Mononuclear cell (primary cell): Measurements from ENCODE around the gene TRABD2A. TPM values are rescaled to one million over a fixed set of nuclear protein-coding genes. Genes with fewer than 3 reads are reported as not detected.
"Not testable (repeated sequence)": the region's sequence is repeated elsewhere in the genome, so short reads cannot be mapped to it uniquely, and the experiment has no call there.

Experiments used
- H3K27me3 ChIP-seq: 2 replicates; pipeline ENCODE4 v1.6.0; 2011; ENCODE audit warnings: low read length, control low read depth; ENCODE audit not compliant: insufficient read depth
- H3K4me1 ChIP-seq: 2 replicates; pipeline ENCODE4 v1.5.1; 2011; ENCODE audit warnings: mild to moderate bottlenecking, low read length, control low read depth; ENCODE audit not compliant: insufficient read depth
- H3K4me3 ChIP-seq: 2 replicates; pipeline ENCODE4 v1.5.1; 2011; ENCODE audit warnings: mild to moderate bottlenecking, low read length, moderate library complexity
- H3K9me3 ChIP-seq: 2 replicates; pipeline ENCODE4 v1.5.1; 2011; ENCODE audit warnings: low read depth, mild to moderate bottlenecking, control low read depth, low read length
- total RNA-seq: library from RNA; depleted of rRNA; stranded (reverse); fragments of >200 nt; gene quantifications from one replicate; pipeline ENCODE4 v1.2.3, GENCODE V29; 2012

TRABD2A gene, protein sequence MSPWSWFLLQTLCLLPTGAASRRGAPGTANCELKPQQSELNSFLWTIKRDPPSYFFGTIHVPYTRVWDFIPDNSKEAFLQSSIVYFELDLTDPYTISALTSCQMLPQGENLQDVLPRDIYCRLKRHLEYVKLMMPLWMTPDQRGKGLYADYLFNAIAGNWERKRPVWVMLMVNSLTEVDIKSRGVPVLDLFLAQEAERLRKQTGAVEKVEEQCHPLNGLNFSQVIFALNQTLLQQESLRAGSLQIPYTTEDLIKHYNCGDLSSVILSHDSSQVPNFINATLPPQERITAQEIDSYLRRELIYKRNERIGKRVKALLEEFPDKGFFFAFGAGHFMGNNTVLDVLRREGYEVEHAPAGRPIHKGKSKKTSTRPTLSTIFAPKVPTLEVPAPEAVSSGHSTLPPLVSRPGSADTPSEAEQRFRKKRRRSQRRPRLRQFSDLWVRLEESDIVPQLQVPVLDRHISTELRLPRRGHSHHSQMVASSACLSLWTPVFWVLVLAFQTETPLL
- 96.0 TPM for total RNA-seq

DNA sequence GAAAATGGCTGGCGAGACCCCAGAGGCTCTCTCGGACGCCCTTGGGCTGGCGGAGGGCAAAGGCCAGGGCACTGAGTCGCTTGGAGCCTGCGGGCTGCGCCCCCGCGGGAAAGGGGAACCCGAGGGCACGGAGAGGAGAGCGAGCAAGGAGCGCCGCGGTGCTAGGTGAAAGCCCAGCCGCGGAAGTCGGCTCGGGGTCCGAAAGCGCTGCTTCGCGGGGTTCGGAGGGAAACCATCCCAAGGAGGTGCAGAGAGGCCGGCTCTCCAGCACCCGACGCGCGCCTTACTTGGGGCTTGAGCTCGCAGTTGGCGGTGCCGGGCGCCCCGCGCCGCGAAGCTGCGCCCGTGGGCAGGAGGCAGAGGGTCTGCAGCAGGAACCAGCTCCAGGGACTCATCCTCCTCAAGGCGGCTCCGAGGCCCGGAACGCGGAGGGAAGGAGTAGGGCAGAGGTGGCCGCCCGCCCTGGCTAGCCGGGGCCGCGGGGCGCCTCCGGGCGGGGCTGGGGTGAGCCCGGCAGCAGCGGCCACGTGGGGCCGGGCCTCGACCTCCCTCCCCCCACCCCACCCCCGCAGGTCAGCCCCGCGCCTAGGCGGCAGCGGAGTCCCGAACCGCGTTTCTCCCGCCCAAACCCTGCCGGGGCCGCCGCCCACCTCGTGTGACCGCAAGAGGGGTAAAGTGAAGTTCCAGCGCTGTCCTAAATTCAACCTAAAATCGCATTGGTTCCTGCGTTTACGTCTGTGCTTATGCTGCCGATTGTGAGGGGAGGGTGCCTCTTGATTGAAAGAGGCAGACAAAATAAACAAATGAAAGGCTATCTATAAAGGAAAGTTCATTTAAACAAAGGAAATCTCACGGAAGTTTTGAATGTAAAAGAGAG lies at the start of gene TRABD2A:
Gene TRABD2A, minus strand, starts transcription at position 440 of the 877 bp plus-strand sequence. Its CDS starts 45 bp downstream, at position 395.
- peaks cover 32% of the 10 kb centered on the region for H3K27me3 ChIP-seq
- H3K4me1 ChIP-seq: peaks cover 43% of the 10 kb centered on the region
- H3K4me3 ChIP-seq: peak within 1 kb of the TSS; percentile 42
- H3K9me3 ChIP-seq: no peaks in the 10 kb centered on the region

DNA sequence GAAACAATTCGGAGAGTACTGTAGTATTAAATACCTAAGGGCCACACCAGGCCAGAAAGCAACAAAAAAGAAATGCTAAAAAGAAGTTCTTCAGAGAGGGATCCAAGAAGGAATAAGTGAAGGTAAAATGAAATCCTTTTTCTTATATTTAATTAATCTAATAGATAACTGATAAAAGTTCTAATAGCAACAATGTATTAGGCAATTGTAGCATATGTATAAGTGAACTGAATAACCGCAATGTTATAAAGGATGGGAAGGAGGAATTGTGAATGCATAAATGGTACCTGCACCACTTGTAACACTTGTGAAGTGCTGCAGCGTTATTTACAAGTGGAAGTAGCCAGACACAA lies 46.4 kb upstream of the TRABD2A start:
- Histone ChIP-seq H3K9me3 (no peaks in the 10 kb centered on the region), H3K4me3 (no peak overlapping the region), H3K27me3 (no peaks in the 10 kb centered on the region), H3K4me1 (peaks cover 37% of the 10 kb centered on the region)

DNA sequence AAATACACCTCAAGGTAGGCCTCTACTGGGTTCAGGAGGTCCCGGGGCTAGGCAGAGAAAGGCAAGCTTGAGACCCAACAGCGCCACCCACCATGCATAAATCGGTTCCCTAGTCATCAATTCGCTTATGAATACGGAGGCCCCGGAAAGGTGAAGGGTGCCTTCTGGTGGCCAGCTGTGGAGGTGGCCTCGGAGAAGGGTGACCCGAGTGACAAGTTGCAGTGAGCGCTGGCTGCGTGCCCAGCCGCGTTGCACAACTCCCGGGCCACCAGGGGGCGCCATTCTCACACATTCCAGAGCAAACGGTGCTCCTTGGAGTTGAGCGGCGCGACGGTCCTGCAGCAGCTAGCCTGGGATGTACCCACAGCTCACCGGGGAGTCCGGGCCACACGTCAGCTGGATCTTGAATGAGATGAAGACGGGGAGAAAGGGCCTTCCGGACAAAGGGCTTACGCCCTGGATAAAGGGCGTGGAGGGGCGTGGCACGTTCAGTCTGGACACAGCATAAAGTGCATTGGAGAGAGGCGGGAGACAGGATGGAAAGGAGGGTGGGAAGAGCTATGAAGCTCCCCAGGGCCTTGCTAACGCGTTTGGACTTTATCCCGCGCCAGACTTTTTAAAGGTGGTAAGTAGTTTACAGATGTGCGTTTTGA lies 45.0 kb upstream of the TRABD2A start:
- H3K9me3 ChIP-seq: no peaks in the 10 kb centered on the region
- H3K4me1 ChIP-seq: peaks cover 37% of the 10 kb centered on the region
- H3K27me3 ChIP-seq: no peaks in the 10 kb centered on the region
- peak overlapping the region; percentile 37 for H3K4me3 ChIP-seq

DNA sequence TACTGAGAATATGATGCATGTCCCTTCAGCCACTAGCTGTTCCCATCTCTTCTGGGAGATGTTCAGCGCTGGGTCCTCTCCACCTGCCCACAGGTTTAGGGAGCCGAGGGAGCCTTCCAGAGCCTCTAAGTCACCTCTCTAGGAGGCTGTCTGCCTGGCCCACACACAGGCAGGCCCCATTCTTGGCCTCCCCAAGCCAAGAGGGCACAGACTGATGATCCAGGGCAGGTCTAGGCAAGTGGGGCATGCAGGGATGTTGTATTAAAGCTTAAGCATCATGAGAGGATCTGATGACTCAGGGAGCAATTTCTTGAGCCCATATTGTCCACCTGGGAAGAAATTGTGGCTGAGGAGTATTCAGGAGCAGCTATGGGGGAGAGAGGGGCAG lies 44.4 kb upstream of the TRABD2A start:
- H3K4me1 ChIP-seq: peaks cover 41% of the 10 kb centered on the region
- no peaks in the 10 kb centered on the region for H3K9me3 ChIP-seq
- H3K27me3 ChIP-seq: no peaks in the 10 kb centered on the region
- H3K4me3 ChIP-seq: no peak overlapping the region

DNA sequence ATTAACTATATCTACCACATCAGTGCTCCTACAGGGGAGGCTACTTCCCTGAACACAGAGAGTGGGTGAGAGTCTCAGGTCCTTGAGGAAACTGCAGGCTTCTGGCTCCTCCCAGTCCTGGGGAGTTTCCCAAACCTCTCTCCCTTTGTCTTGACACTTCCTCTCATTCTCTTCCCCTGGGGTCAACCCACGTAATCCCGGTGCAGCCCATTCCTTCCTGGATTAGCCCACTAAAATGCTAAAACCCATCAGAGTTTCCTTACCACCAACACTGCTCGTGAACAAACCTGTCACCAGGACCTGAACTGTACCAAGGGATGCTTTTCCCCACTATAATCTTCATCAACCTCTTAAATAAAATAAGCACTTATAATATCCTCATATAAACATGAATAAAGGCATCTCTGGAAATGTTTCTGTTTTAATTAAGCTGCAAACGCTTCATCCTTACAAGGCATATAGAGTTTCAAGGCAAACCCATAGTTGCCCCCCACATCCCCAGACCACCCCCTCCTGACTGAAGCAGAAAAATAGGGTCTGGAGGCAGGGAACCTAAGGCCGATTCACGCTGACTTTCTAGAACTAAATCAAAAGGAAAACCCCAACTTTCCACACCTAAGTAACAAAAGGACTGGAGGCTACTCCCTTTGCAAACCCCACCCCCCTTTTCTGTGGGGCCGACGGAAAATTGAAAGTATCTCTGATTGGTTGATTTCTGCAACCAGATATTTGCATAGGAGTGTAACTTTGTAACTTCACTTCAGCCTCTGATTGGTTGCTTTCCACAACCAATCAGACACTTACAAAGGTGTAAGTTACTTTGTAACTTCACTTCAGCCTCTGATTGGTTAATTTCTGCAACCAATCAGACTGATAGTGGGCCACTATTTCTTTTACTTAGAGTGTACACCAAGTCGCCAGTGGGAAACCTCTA lies 43.6 kb upstream of the TRABD2A start:
- Histone ChIP-seq H3K4me3 (no peak overlapping the region), H3K4me1 (peaks cover 50% of the 10 kb centered on the region), H3K27me3 (no peaks in the 10 kb centered on the region), H3K9me3 (no peaks in the 10 kb centered on the region)

DNA sequence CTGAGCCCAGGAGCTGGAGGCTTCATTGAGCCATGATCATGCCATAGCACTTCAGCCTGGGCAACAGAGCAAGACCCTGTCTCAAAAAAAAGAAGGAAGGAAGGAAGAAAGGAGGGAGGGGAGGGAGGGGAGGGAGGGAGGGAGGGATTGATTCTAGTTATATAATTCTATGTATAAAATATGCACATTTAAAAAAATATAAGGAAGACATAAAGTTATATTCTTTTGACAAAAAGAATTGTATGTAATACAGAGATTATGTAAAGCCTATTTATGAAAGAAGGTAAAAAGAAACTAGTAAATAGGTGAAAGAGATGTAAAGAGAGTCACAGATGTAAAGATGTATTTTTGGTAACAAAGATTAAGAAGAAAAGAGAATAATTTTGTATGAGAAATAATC lies 42.1 kb upstream of the TRABD2A start:
- Histone ChIP-seq H3K4me3 (no peak overlapping the region), H3K27me3 (no peaks in the 10 kb centered on the region), H3K9me3 (no peaks in the 10 kb centered on the region), H3K4me1 (peaks cover 63% of the 10 kb centered on the region)

DNA sequence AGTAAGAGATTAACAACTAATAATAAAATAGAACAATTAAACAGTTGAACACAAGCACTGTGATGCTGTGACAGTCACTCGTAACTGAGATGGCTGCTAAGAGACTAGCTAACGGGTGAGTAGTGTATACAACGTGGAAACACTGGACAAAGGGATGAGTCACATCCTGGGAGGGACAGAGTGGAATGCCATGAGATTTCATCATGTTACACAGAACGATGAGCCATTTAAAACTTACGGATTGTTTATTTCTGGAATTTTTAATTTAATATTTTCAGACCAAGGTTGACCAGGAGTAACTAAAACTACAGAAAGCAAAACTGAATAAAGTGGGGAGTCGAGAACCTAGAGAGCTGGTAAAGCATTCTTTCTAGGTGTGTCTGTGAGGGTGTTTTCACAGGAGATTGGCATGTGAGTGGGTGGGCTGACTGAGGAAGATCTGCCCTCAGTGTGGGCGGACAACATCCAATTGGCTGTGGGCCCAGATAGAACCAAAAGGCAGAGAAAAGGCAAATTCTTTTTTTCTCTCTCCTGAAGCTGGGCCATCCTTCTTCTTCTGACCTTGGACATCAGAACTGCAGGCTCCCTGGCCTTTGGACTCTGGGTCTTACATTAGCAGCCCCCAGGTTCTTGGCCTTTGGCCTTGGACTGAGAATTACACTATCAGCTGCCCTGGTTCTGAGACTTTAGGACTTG lies 39.1 kb upstream of the TRABD2A start:
- H3K27me3 ChIP-seq: no peaks in the 10 kb centered on the region
- H3K9me3 ChIP-seq: no peaks in the 10 kb centered on the region
- peaks cover 43% of the 10 kb centered on the region for H3K4me1 ChIP-seq
- H3K4me3 ChIP-seq: no peak overlapping the region

DNA sequence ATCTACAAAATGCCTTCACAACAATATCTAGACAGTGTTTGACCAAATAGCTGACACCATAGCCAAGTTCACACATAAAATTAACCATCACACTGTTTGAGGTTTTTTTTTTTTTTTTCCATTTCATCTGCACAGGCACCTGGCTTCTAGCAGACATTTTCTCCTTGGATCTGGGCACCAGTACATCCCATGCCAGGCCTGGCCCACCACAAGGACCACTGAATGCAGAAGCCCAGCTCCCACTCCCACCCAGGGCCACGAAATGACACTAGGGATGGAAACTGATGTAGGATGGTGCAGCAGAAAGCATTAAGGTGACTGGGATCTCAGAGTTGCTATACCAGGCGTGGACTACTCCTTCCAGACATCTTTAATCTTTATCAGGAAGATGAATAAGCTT lies 37.5 kb upstream of the TRABD2A start:
- Histone ChIP-seq H3K4me3 (no peak overlapping the region), H3K27me3 (no peaks in the 10 kb centered on the region), H3K9me3 (no peaks in the 10 kb centered on the region), H3K4me1 (peaks cover 27% of the 10 kb centered on the region)

DNA sequence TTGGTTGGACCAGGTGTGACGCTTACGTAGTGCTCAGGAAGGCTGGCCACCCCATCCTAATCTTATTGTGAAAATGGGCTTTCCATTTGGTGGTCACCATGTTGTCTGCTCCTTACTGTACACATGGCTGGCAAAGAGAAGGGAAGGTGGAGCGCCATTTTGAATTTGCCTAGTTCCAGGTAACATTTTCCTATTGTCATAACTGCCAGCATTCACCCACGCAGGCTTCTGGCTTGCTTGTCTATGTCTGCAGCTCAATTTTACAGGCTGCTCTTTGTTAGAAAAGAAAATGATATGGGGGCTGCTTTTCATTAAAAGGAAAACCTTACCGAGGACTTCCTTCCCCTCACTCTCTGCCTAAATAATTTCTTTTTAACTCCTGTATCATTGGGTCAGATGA lies 36.9 kb upstream of the TRABD2A start:
- H3K4me1 ChIP-seq: peaks cover 26% of the 10 kb centered on the region
- H3K27me3 ChIP-seq, H3K9me3 ChIP-seq, H3K4me3 ChIP-seq: not testable (repeated sequence)

DNA sequence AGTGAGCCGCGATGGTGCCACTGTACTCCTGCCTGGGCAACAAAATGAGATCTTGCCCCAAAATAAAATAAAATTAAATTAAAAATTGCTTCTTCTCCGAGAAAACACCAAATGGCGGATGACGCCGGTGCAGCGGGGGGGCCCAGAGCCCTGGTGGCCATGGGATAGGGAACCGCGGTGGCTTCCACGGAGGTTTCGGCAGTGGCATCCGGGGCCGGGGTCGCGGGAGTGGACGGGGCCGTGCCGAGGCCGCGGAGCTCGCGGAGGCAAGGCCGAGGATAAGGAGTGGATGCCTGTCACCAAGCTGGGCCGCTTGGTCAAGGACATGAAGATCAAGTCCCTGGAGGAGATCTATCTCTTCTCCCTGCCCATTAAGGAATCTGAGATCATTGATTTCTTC lies 34.8 kb upstream of the TRABD2A start:
- not testable (repeated sequence) for H3K4me3 ChIP-seq, H3K27me3 ChIP-seq, H3K9me3 ChIP-seq
- H3K4me1 ChIP-seq: peaks cover 26% of the 10 kb centered on the region

DNA sequence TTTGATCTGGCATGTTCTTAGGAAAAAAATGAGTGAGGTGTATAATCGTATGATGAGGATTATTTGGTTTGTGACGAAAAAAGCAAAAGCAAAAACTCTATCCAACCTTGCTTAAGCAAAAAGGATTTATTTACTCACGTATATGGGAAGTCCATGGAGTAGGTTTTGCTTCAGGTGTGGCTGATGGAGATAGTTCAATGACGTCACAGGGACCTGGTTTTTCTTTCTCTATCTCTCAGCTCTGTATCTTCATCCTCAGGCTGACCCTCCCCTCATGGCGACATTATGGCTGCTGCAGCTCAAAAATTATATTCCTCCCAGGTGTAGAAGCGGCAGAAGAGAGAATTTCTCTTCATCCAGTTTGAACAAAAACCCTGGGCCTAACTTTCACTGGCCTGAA lies 33.5 kb upstream of the TRABD2A start:
- no peaks in the 10 kb centered on the region for H3K9me3 ChIP-seq
- peaks cover 14% of the 10 kb centered on the region for H3K4me1 ChIP-seq
- no peak overlapping the region for H3K4me3 ChIP-seq
- no peaks in the 10 kb centered on the region for H3K27me3 ChIP-seq

DNA sequence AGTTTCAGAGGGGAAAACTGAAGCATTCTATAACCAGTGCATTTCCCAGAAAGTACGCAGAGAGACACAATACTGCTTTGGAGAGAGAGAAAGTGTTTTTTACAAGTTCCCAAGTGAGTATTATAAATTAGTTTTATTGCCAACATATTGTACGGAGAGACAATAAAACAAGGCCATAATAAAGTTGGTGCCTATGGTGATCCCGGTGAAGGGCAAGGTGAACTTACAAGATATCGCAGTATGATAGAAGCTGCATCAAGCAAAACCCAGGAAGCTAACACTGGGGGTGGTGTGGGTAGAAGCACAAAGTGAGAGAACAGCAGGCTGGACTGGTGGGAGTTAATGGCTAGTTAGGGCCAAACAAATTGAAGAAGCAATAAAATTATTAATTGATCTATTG lies 32.1 kb upstream of the TRABD2A start:
- H3K4me1 ChIP-seq: peaks cover 15% of the 10 kb centered on the region
- H3K4me3 ChIP-seq: no peak overlapping the region
- no peaks in the 10 kb centered on the region for H3K9me3 ChIP-seq
- H3K27me3 ChIP-seq: no peaks in the 10 kb centered on the region

DNA sequence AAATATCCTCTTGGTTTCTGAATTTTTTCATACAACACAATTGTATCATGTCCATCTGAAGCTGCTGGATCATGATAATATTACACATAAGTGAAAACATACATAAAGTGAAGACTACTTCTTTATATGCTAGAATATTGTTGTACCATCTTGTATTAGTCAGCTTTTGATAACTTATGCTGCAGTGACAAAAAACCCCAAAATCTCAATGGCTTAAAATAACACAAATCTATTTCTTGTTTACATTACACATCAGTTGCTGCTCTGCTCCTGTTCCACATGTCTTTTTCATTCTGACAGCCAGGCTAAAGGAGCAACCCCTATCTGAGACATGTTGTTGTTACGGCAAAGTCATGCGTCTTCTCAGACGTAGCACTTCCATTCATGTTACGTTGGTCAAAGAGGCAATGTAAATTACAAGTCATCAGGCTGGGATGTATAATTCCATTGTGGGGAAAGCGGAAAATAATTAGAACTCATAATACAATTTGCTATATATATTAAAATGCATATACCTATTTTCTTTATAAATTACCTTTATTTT lies 30.3 kb upstream of the TRABD2A start:
- H3K4me3 ChIP-seq: no peak overlapping the region
- no peaks in the 10 kb centered on the region for H3K9me3 ChIP-seq
- H3K27me3 ChIP-seq: no peaks in the 10 kb centered on the region
- peaks cover 24% of the 10 kb centered on the region for H3K4me1 ChIP-seq
